Activated CD4-positive, alpha-beta T cell treated with anti-CD3 and anti-CD28 coated beads, Interleukin-2, amount 10 ng/mL, durations not matched to agents 7 days and 5 days (primary cell): ENCODE results near the gene COPZ1. TPM values are rescaled to one million over a fixed set of nuclear protein-coding genes. Genes with fewer than 3 reads are reported as not detected.

Experiments
- CTCF ChIA-PET: fragments of 350-600 bp; sonication (Branson Sonifier 250); formaldehyde crosslinking; loops from one replicate; lab custom pipeline; 2021; ENCODE audit warnings: antibody characterized with exemption; lab: Charles Lee
- POLR2A ChIA-PET: fragments of 350-600 bp; sonication (Branson Sonifier 250); formaldehyde crosslinking; loops from one replicate; lab custom pipeline; 2021; ENCODE audit warnings: antibody characterized with exemption; lab: Charles Lee
- DNase-seq: peaks from one replicate; pipeline ENCODE4 v3.0.0-alpha.2; 2020
- H3K27ac Mint-ChIP-seq: one replicate; pipeline ENCODE4 v1.8.0; 2021; ENCODE audit warnings: mild to moderate bottlenecking, moderate library complexity, mixed read lengths
- H3K27me3 Mint-ChIP-seq: one replicate; pipeline ENCODE4 v1.8.0; 2021; ENCODE audit warnings: mixed read lengths
- H3K36me3 Mint-ChIP-seq: one replicate; pipeline ENCODE4 v1.8.0; 2021; ENCODE audit warnings: low read depth, mixed read lengths
- H3K4me1 Mint-ChIP-seq: one replicate; pipeline ENCODE4 v1.8.0; 2021; ENCODE audit warnings: mixed read lengths
- H3K4me3 Mint-ChIP-seq: one replicate; pipeline ENCODE4 v1.8.0; 2021; ENCODE audit warnings: mild to moderate bottlenecking, moderate library complexity, mixed read lengths
- H3K9me3 Mint-ChIP-seq: one replicate; pipeline ENCODE4 v1.8.0; 2021; ENCODE audit warnings: mixed read lengths
- total RNA-seq, 2 experiments: library from RNA; stranded (reverse); gene quantifications; one replicate each; pipeline ENCODE4 v1.2.3, GENCODE V29; 2021

Gene COPZ1
- total RNA-seq, 2 experiments from 2014 or later: 113 to 124 TPM

DNA sequence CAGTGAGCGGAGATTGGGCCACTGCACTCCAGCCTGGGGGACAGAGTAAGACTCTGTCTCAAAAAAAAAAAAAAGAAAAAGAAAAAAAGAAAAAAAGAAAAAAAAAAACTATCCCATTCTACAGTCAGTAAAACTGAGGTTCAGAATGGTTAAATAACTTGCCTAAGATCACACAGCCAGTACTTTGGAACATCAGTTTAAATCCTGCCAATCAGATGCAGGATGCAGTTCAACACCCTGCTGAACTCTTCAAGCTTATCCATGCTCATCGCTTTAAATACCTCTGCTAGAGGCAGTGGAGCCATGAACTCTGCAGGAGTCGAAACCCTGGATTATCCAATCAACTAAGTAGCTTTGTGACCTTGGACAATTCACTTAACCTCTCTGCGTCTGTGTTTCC, 56.2 kb downstream of the COPZ1 start:
- ChIA-PET CTCF (interaction anchor here (0.6 to 3.4 kb wide), 11 partner anchors 10 to 907 kb away, joined by 3 to 26 read pairs (median 7); no protein-coding TSS in a partner anchor), POLR2A (no interaction called here)
- Mint-ChIP-seq H3K9me3 (no peaks in the 10 kb centered on the region), H3K27ac (no peak overlapping the region), H3K36me3 (no peaks in the 10 kb centered on the region), H3K4me3 (no peak overlapping the region), H3K27me3 (no peaks in the 10 kb centered on the region), H3K4me1 (peaks cover 10% of the 10 kb centered on the region)
- DNase-seq: no peak

DNA sequence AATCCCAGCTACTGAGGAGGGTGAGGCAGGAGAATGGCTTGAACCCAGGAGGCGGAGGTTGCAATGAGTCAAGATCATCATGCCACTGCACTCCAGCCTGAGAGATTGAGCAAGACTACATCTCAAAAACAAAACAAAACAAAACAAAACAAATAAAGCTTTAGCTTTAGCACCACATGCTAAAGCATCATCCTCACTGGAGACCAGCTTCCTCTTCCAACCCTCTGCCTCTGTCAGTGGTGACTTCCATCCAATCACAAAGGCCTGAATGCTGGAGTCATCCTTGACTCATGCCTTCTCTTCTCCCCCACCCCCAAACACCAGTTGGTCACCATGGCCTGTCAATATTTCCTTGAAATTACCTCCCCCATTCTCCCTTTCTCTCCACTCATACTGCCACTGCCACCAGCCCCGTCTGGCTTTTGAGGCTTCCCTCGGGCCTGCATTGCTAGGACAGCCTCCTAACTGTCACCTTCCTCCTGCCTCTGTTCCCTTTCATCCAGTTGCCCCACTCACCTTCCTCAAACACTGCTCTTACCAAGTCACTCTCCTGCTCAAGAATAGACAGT, 58.2 kb downstream of the COPZ1 start:
- DNase-seq: no peak
- ChIA-PET CTCF (interaction anchor here (0.9 to 1.1 kb wide), 2 partner anchors 46 to 58 kb away, joined by 3 read pairs; partner anchors contain the start of gene COPZ1), POLR2A (no interaction called here)
- Mint-ChIP-seq H3K4me1 (peaks cover 10% of the 10 kb centered on the region), H3K27ac (peak overlapping the region; percentile 3), H3K36me3 (no peaks in the 10 kb centered on the region), H3K27me3 (no peaks in the 10 kb centered on the region), H3K9me3 (no peaks in the 10 kb centered on the region), H3K4me3 (no peak overlapping the region)

DNA sequence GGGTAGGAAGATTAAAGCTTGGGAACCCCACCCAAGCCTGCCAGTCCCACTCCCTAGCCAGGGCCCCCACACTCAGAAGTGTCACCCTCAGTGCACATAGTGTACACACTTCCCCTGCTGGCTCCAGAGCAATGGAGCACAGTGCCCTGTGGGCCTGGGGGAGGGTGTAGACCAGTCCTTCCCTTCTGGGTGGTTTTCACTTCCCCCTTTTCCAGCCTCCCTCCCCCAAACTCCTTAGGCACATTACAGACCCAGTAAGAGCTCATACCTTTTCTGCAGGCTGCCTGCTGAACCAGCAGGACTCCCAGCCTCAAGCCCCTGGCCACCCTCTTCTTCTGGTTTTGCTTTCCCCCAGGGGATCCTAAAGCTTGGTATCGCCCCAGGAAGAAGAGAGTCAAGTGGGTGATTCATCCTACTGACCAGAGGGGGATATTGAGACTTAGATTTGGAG, 59.7 kb downstream of the COPZ1 start, which contains the start of gene ZNF385A:
TSS of gene ZNF385A (minus strand) at position 143 of the 451 bp plus-strand sequence. CDS start 219 bp downstream, outside the sequence.
- H3K36me3 Mint-ChIP-seq: no peaks in the 10 kb centered on the region
- no peaks in the 10 kb centered on the region for H3K27me3 Mint-ChIP-seq
- ChIA-PET POLR2A (no interaction called here), CTCF (interaction anchor here (0.6 to 1.9 kb wide), 6 partner anchors 8 to 193 kb away, joined by 3 to 7 read pairs (median 3); no protein-coding TSS in a partner anchor)
- DNase-seq: no peak
- no peaks in the 10 kb centered on the region for H3K9me3 Mint-ChIP-seq
- H3K27ac Mint-ChIP-seq: no peak within 1 kb of the TSS
- H3K4me3 Mint-ChIP-seq: no peak within 1 kb of the TSS
- H3K4me1 Mint-ChIP-seq: peaks cover 5% of the 10 kb centered on the region

DNA sequence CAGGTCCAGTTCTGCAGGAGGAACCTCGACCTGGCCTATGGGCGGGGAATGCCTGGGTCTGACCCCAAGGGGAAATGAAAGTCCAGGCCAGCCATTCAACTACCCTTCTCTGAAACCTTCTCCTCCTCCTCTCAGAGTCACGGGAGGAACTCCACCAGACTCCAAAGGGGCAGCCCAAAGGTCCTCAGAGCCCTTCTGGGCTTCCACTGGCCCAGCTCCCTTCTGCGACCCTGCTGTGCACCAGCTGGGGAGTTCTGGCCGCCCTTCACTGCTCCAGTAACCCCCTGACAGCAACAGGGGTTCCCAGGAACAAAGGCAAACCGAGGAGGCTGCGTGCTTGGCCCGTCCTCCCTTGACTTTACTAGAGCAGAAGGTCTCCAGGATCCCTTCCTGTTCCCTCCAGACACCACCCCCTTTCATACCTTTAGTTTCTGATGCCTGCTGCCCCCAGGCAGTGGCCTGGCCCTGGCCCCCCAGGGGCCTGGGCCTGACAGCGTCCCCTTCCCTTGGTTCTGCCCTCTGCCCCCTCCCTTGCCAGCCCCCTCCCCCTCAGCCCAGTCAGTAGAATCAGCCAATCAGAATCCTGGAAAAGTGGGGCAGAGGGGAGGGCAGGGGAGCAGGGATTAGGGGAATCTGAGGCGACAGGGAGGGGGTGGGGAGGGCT, 60.5 kb downstream of the COPZ1 start:
- Mint-ChIP-seq H3K9me3 (no peaks in the 10 kb centered on the region), H3K4me1 (peaks cover 5% of the 10 kb centered on the region), H3K27ac (no peak overlapping the region), H3K36me3 (no peaks in the 10 kb centered on the region), H3K27me3 (no peaks in the 10 kb centered on the region), H3K4me3 (no peak overlapping the region)
- CTCF ChIA-PET: interaction anchor here (0.7 to 1.9 kb wide), 5 partner anchors 14 to 91 kb away, joined by 3 to 7 read pairs (median 3); no protein-coding TSS in a partner anchor
- no peak for DNase-seq
- POLR2A ChIA-PET: no interaction called here

DNA sequence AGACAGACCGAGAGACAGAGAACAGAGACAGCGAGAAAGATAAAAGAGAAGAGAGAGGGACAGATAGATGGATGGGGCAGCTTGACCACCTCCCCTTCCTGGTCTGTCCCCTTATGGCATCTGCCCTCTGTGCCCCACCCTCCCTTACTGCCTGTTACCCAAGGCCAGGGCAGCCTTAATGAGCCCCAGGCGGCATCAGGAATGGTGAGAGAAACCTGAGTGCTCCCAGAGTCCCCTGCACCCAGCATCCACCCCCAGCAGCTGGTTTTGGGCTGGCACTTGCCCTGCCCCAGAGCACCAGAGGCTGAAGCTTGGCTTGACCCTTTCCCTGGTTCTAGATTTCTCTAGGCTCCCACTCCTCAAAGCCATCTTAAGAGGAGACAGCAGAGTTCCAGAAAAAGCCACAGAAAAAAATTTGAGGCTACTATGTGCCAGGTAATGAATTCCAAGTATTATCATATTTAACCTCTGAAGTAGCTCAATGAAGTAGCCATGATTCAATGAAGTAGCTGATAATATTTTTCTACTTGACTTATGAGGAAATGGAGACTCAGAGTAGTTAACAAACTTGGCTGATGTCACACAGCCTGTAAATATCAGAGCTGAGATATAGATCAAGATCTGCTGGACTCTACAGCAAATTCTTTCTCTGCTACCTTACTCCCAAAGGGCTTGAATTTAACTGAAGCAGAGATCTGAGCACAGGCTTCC, 61.6 kb downstream of the COPZ1 start:
- ChIA-PET CTCF (interaction anchor here (1.0 to 2.1 kb wide), 3 partner anchors 13 to 23 kb away, joined by 3 to 10 read pairs (median 3); no protein-coding TSS in a partner anchor), POLR2A (no interaction called here)
- no peaks in the 10 kb centered on the region for H3K9me3 Mint-ChIP-seq
- no peak for DNase-seq
- H3K4me1 Mint-ChIP-seq: peaks cover 9% of the 10 kb centered on the region
- H3K27ac Mint-ChIP-seq: no peak overlapping the region
- no peaks in the 10 kb centered on the region for H3K27me3 Mint-ChIP-seq
- no peak overlapping the region for H3K4me3 Mint-ChIP-seq
- peaks cover under 1% of the 10 kb centered on the region for H3K36me3 Mint-ChIP-seq

DNA sequence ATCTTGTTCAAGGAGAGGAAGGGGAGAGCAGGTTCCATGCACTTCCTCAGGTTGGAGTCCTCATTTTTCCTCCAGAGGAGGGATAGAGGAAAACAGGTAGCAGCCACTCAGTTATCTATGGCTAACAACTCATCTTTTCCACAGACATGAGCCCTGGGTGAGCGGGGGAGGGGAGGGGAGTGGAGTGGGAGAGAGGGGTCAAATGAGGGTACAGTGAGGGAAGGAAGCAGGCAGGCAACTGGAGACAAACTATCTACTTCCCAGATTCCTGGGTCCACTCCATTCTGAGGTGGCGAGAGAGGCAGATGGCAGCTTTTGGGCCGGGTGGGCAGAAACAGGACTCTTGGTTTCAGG, 62.2 kb downstream of the COPZ1 start:
- no peaks in the 10 kb centered on the region for H3K9me3 Mint-ChIP-seq
- peaks cover 2% of the 10 kb centered on the region for H3K27me3 Mint-ChIP-seq
- ChIA-PET POLR2A (no interaction called here), CTCF (interaction anchor here (1.0 to 2.1 kb wide), 2 partner anchors 12 to 22 kb away, joined by 3 to 10 read pairs; no protein-coding TSS in a partner anchor)
- peaks cover 6% of the 10 kb centered on the region for H3K36me3 Mint-ChIP-seq
- no peak for DNase-seq
- no peak overlapping the region for H3K4me3 Mint-ChIP-seq
- H3K4me1 Mint-ChIP-seq: peaks cover 14% of the 10 kb centered on the region
- H3K27ac Mint-ChIP-seq: no peak overlapping the region

DNA sequence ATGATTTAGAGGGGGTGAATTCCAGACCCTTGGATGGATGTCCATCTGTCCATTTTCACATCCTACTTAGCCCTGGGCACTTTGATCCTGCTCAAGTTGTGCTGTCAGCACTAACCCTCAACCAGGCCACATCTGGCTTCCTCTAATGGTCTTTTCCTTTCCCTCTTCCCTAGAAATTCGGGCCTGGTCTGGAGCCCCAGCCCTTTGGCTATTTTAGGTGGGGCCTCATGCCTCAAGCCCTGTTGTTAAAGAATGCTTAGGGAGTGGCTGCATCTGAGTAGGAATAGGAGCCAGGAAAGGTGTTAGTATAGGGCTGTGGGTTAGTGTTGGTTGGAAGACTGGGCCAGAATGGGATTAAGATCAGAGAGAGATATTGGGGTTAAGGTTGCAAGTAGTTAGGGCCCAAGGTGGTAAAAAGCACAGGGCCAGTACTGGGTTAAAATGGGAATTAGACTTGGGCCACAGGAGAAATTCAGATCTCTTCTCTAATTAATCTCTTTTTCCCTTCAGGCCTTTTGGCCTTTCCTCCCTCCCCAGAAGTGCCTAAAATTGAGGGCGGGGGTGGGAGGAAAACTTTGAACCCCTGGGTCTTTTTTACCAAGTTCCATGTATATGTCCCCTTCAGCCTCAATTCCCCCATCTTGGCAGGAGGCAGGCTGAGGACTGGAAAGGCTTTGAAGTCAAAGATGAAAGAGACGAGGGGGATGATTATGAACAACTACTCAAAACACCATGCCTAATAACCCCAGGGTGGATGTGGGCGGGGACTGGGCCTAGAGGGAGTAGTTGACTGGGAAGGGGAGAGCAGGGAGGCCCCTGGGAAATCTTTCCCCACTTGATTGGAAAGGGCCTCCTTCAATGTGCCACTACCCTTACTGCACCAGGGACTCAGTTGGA, 63.6 kb downstream of the COPZ1 start:
- no peaks in the 10 kb centered on the region for H3K9me3 Mint-ChIP-seq
- H3K4me1 Mint-ChIP-seq: peaks cover 20% of the 10 kb centered on the region
- no peak overlapping the region for H3K4me3 Mint-ChIP-seq
- no peak for DNase-seq
- H3K27me3 Mint-ChIP-seq: peaks cover 2% of the 10 kb centered on the region
- ChIA-PET POLR2A (no interaction called here), CTCF (interaction anchor here (0.6 to 2.1 kb wide), 5 partner anchors 9 to 174 kb away, joined by 3 to 10 read pairs (median 4); no protein-coding TSS in a partner anchor)
- H3K36me3 Mint-ChIP-seq: peaks cover 11% of the 10 kb centered on the region
- no peak overlapping the region for H3K27ac Mint-ChIP-seq

DNA sequence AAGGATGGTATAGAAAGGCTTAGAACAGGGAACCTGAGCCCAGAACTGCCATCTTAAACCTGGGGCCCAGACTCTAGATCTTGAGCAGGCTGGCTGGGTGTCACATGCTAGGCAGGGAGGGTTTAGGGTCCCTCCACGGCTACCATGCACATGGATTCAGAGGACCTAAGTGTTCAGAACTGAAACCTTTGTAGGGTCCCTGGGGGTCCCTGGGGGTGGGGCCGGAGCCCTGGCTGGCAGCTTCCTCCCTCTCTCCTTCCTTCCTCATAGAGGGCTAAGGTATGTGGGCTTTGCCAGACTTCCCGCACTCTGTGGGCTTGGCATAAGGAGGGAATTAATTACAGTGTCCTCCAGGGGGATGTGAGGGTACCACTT, 64.2 kb downstream of the COPZ1 start:
- H3K36me3 Mint-ChIP-seq: peaks cover 14% of the 10 kb centered on the region
- H3K4me3 Mint-ChIP-seq: no peak overlapping the region
- ChIA-PET POLR2A (no interaction called here), CTCF (no interaction called here)
- no peaks in the 10 kb centered on the region for H3K9me3 Mint-ChIP-seq
- DNase-seq: no peak
- H3K27ac Mint-ChIP-seq: no peak overlapping the region
- peaks cover 2% of the 10 kb centered on the region for H3K27me3 Mint-ChIP-seq
- peaks cover 27% of the 10 kb centered on the region for H3K4me1 Mint-ChIP-seq

DNA sequence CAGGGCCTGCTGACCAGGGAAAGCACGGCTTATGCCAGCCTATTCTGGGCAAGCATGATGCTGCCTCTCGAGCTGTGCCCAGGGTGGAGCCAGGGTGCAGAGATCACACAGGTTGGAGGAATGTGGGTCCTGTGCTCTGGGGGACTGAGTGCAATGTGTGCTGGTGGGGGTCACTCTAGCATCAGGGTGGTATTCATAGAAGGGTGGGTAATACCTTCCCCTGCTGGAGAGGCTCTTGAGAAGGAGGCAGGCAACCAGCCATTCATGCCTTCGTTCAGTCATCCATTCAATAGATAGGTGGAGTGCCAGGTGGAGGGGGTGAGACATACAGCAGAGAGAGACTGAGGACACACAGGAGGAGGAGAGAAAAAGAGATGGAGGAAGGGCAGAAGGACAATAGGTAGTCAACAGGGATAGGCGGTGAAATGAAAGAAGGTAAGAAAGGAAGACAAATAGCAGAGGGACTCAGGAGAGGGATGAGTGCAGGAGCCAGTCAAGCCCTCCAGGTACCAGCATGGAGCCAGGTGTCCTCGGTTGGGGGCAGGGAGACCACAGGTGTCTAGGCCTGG, 64.8 kb downstream of the COPZ1 start:
- ChIA-PET POLR2A (no interaction called here), CTCF (interaction anchor here (4.3 kb wide), 1 partner anchor 10 kb away, joined by 23 read pairs; no protein-coding TSS in a partner anchor)
- Mint-ChIP-seq H3K27ac (no peak overlapping the region), H3K9me3 (no peaks in the 10 kb centered on the region), H3K4me1 (peaks cover 32% of the 10 kb centered on the region), H3K36me3 (peaks cover 19% of the 10 kb centered on the region), H3K4me3 (no peak overlapping the region), H3K27me3 (peaks cover 2% of the 10 kb centered on the region)
- no peak for DNase-seq

DNA sequence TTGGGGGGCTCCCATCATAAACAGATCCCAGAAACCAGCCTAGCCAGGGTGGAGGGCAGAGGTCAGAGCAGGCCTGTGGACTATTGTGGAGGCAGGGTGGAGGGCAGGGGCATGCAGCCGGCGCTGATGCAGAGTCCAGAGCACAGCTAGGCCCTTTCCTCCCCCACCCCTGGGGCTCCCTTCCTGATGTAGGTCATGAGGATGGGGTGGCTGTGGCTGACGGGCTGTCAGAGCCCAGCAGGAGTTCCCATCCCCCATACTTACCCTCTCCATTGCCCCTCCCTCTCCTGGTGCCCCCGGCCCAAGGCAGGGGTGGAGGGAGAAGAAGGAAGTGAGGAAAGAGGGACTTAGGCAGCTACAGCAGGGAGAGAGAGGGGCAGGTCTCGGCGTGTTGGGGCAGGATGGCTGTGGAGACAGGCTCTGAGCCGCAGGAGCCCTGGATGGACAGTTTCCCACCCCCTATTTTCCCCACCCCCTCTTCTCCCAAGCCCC, 65.3 kb downstream of the COPZ1 start:
- Mint-ChIP-seq H3K4me3 (no peak overlapping the region), H3K4me1 (peaks cover 38% of the 10 kb centered on the region), H3K27me3 (peaks cover 2% of the 10 kb centered on the region), H3K36me3 (peaks cover 24% of the 10 kb centered on the region), H3K9me3 (no peaks in the 10 kb centered on the region), H3K27ac (no peak overlapping the region)
- DNase-seq: no peak
- ChIA-PET POLR2A (no interaction called here), CTCF (interaction anchor here (0.6 to 4.3 kb wide), 2 partner anchors 11 to 63 kb away, joined by 3 to 23 read pairs; no protein-coding TSS in a partner anchor)

DNA sequence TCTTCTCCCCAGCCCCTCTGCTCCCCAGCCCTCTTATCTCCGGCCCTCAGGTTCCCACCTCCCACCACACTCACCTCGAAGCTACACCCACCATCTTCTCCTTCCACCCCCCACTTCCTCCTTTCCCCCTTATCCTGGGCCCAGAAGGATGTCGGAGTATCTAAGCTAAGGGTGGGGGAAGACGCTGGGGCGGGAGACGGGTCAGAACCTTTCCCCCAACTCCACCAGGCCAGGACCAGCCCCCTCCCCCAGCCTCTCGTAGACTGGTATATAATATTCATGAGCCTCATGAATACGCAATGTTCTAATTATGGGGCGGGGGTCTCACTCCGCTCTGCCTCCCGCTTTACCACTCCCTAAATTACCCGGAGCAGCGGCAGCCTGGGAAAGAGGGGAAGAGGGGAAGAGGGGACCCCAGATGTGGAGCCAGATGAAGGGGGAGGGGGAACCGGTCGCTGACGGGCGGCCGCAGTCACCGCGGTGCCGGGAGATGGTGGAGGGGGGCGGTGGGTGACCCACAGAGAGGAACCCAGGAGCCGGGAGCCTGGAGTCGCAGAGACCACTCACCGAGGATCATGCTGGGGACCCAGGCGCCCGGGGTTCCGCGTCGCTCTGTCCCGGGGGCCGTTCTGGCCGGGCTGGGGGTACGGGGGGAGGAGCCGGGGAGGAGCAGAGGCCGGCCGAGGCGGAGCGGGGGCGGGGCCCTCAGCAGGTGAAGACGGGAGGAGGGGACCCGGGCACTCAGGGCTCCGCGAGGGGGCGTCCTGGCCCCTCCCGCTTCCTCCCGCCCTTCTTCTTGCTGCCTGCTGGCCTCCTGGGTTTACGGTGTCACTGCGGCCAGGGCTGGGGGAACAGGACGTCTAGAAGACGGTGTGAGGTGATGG, 66.0 kb downstream of the COPZ1 start:
- peak; percentile 62 for DNase-seq
- H3K4me3 Mint-ChIP-seq: peak overlapping the region; percentile 28
- ChIA-PET CTCF (interaction anchor here (0.6 to 4.3 kb wide), 3 partner anchors 11 to 64 kb away, joined by 3 to 23 read pairs (median 3); no protein-coding TSS in a partner anchor), POLR2A (no interaction called here)
- peak overlapping the region; percentile 69 for H3K27ac Mint-ChIP-seq
- peaks cover 30% of the 10 kb centered on the region for H3K36me3 Mint-ChIP-seq
- peaks cover 2% of the 10 kb centered on the region for H3K27me3 Mint-ChIP-seq
- H3K4me1 Mint-ChIP-seq: peaks cover 38% of the 10 kb centered on the region
- no peaks in the 10 kb centered on the region for H3K9me3 Mint-ChIP-seq
